CD4-positive, alpha-beta T cell treated with Interleukin-2 at 100 ng/mL for 4 hours (primary cell): Measurements from ENCODE around the gene UBE2E1.
A peak's percentile ranks its signal among the peaks of the same experiment; 100 is the strongest.

Experiments used
- DNase-seq: peaks from one replicate; pipeline ENCODE4 v3.0.0-alpha.2; 2020; ENCODE audit warnings: low spot score

UBE2E1 gene

GRCh38 chr3:23821858-23822257 lies 16.1 kb downstream of the UBE2E1 start:
- DNase-seq: no peak

GRCh38 chr3:23822559-23822958 lies 16.8 kb downstream of the UBE2E1 start:
- no peak for DNase-seq

- no peak for DNase-seq
Measured at GRCh38 chr3:23823620-23824019, 17.9 kb downstream of the UBE2E1 start.

- no peak for DNase-seq
Measured at GRCh38 chr3:23824699-23825444, 19.1 kb downstream of the UBE2E1 start.

- DNase-seq: no peak
Measured at GRCh38 chr3:23825802-23826201, 20.0 kb downstream of the UBE2E1 start.

- no peak for DNase-seq
Measured at GRCh38 chr3:23826382-23827064, 20.8 kb downstream of the UBE2E1 start.

- DNase-seq: no peak
Measured at GRCh38 chr3:23829242-23829934, 23.6 kb downstream of the UBE2E1 start.

GRCh38 chr3:23830869-23831484 lies 25.2 kb downstream of the UBE2E1 start:
- peak; percentile 20 for DNase-seq

- no peak for DNase-seq
Measured at GRCh38 chr3:23831517-23832394, 26.0 kb downstream of the UBE2E1 start.

GRCh38 chr3:23832523-23832922 lies 26.8 kb downstream of the UBE2E1 start:
- no peak for DNase-seq

GRCh38 chr3:23834082-23834870 lies 28.5 kb downstream of the UBE2E1 start:
- no peak for DNase-seq

- DNase-seq: no peak
Measured at GRCh38 chr3:23835087-23835486, 29.3 kb downstream of the UBE2E1 start.

GRCh38 chr3:23835802-23836201 lies 30.0 kb downstream of the UBE2E1 start:
- DNase-seq: no peak

GRCh38 chr3:23836536-23837230 lies 30.9 kb downstream of the UBE2E1 start:
- no peak for DNase-seq

GRCh38 chr3:23837286-23837685 lies 31.5 kb downstream of the UBE2E1 start:
- no peak for DNase-seq

GRCh38 chr3:23837691-23838090 lies 31.9 kb downstream of the UBE2E1 start:
- no peak for DNase-seq

GRCh38 chr3:23840521-23840920 lies 34.8 kb downstream of the UBE2E1 start:
- DNase-seq: no peak

GRCh38 chr3:23843869-23844268 lies 38.1 kb downstream of the UBE2E1 start:
- DNase-seq: no peak

- DNase-seq: no peak
Measured at GRCh38 chr3:23845326-23846216, 39.8 kb downstream of the UBE2E1 start.
